ENCODE measurements around the gene UQCC2.

GRCh38 chr6:33731035-33731434, 19.5 kb upstream of the UQCC2 start:
- TF ChIP-seq EZH2 (IDR thresholded peaks at IDR 0.05; ENCODE audit: borderline replicate concordance, insufficient read depth, low read depth, low read length, poor library complexity, severe bottlenecking) (no peak), CTCF (IDR thresholded peaks at IDR 0.05) (no peak)

Data from B cell (primary cell).